HG03378 (cell line): ENCODE data around the gene NBEAL2.

ENCODE experiments used
- ATAC-seq: cut with Tn5 transposase; IDR thresholded peaks from one replicate; pipeline ENCODE4 v1.9.1; 2021; ENCODE audit warnings: mild to moderate bottlenecking, moderate library complexity; ENCODE audit not compliant: unreplicated experiment

NBEAL2 gene, protein sequence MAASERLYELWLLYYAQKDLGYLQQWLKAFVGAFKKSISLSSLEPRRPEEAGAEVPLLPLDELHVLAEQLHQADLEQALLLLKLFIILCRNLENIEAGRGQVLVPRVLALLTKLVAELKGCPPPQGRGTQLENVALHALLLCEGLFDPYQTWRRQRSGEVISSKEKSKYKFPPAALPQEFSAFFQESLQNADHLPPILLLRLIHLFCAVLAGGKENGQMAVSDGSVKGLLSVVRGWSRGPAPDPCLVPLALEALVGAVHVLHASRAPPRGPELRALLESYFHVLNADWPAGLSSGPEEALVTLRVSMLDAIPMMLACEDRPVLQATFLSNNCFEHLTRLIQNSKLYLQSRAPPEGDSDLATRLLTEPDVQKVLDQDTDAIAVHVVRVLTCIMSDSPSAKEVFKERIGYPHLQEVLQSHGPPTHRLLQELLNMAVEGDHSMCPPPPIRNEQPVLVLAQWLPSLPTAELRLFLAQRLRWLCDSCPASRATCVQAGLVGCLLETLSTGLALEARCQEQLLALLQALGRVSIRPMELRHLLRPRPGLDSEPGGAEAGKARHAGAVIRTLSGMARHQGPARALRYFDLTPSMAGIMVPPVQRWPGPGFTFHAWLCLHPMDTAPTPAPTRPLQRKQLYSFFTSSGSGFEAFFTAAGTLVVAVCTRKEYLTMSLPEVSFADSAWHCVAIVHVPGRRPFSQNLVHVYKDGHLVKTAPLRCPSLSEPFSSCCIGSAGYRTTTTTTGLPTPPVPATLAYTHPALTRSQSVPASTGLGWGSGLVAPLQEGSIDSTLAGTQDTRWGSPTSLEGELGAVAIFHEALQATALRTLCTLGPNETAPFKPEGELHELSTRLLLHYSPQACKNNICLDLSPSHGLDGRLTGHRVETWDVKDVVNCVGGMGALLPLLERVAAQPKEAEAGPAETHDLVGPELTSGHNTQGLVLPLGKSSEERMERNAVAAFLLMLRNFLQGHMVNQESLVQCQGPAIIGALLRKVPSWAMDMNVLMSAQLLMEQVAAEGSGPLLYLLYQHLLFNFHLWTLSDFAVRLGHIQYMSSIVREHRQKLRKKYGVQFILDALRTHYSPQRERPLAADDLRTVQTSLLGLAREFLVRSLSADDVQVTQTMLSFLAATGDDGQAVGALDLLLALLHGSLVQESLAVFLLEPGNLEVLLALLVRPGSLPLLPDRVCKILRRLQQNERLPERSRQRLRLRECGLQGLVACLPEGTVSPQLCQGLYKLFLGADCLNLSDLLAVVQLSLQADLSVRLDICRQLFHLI (N-terminal part only)

DNA sequence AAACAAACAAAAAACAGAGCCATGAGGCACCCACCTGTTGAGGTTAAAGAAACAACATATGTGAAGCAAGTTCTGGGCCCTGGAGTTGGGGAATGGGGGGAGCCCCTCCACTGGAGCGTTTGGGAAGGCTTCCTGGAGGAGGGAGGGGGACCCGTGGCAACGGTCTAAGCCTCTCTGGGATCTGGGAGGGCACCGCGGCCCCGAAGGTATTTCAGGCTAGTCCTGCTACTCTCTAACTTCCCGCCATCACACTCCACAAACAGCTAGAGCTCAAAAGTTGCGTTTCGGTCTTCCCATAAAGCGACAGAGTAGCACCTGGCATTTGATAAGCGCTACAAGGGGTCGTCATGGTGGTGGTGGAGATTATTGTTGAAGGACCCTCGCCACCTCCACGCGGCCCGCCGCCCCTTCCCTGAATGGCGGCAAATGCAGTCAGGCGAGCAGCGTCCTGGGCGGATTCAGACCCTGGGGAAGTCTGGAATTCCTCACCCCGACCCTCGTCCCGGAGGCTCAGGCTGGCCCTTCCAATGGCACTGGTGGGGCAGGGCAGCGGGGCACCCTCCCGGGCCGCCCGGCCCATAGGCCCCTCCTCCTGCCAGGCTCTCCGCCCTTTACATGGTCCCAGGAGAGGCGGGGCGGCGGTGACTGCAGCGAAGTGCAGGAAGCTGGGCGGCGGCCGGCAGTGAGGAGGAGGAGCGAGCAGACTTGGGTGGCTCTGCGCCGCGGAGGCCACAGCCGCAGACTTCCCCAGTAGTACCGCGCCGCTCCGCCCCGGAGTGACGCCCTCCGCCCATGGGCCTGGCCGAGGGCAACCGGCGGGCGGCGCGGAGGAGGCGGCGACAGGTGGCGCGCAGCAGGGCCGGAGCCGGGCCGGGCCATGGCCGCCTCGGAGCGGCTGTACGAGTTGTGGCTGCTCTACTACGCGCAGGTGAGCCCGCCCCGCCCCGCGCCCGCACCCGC is at the start of gene NBEAL2:
Gene NBEAL2 (plus strand): TSS at position 682 of the 960 bp plus-strand sequence. CDS start 196 bp downstream, at position 878.
- ATAC-seq, result peak; percentile 46

DNA sequence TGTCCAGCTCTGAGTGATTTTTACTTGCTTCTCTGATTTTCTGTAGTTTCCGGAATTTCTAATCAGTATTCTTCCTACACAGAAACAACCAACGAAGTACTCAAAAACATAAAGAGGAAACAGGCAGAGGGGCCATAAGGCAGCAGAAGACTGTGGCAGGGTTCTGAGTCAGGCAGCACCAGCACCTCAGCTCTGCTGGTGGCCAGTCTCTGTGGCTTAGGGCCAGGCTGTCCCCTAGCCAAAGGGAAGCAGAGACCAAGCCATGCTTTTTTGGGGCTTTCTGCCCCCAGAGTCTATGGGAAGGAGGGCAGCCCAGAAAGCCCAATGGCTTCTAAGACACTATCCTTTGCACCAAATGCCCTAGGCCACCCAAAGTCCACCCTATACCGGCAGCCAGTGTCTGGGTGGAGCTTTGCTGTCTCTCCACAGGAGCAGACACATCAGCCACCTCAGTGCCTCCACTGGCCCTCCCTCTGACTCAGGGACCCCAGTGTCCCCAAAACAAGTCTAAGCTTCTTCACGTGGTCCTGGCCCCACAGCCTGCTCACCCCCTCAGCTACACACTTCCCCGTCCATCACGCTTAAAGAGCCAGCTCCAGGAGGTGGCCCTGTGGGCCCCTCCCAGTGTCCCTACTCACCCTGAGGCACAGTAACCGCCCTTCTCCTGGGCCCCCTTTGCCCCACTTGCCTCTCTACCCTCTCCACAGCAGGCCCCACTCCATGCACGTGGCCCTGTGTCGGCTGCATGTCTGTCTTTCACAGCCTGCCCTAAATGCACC is 49.1 kb upstream of the NBEAL2 start:
- ATAC-seq, result no peak

DNA sequence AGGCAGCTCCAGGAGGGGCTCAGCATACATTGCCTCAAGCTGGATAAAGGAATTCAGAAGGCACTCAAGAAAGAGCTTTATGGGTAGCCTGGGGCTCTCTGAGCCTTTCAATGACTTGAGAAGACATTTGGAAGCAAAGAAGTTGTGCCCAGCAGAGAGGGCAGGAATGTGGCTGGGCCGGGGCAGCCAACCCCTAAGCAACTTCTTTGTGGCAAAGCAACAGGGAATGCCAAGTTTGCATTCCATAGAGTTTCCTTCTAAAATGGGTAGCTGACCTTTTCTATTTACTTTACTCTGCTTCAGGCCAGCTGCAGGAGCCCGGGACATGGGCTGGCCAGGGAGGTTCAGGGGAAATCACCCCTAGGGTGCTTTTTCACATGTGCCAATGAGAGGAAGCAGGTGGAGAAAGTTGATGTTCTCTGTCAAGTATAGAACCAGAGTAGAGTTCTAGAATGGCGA is 48.5 kb upstream of the NBEAL2 start:
- no peak for ATAC-seq

DNA sequence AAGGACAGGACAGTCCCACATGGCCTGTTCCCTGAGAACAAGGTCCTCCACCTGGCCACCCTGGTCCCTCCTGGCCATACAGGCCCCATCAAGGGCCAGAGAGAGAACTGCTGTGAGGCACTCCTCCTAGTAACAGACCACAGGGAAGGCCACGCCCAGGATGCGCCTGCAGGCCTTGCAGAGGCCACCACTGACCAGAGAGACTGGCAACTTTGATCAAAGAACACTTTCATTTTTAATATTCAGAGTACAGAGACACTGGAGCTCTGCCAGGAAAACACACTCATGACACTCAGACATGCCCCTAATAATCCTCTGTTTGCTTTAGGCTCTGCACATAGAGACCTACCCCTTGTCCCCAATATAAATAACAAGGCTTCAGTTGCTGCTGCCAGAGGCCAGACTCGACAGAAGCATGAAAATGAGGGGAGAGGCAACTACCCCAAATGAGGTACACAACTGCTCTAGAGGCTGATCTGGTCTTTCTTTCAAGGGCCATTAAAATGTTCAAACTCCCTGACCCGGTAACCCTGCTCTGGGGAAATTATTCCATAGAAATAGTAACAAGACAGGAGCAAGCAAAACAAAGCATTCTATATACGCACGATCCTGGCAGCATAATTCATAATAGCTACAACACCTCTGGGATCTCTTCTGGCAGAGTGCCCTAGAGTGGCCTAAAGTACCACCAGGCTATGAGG is 47.7 kb upstream of the NBEAL2 start:
- ATAC-seq, result no peak

DNA sequence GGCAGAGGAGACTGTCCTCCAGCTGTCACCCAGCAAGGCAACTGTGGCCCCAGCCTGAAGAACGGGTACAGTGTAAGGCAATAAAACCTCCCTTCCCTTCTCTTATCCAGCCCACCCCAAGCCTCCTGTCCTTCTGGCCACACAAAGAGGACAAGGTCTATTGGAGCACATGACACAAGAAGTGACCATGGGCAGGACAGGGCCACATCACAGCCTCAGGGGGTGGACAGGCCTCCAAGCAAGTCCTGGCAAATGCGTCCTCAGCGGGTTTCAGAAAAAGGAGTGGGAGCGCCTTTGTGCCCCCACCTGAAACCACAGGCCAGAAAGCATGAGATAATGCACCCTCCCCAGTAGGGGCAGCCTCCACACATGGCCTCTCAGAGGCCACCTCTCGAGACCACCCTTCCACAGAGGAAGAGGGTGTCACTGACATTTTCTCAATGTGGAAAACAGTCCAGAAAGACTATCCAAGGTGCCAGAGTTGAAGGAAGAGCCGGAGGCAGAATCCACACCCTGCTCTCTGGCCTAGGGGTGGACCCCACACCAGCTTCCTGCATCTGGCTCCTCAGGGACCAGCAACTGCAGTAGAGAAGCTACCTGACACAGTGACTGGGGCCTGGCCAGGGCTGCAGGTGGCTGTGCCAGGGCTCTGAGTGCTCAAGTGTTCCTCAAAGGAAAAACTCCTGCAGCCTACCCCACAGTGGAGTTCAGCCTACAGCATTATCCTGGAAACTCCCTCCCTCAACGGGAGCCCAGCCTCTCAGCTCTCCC is 46.8 kb upstream of the NBEAL2 start:
- no peak for ATAC-seq

DNA sequence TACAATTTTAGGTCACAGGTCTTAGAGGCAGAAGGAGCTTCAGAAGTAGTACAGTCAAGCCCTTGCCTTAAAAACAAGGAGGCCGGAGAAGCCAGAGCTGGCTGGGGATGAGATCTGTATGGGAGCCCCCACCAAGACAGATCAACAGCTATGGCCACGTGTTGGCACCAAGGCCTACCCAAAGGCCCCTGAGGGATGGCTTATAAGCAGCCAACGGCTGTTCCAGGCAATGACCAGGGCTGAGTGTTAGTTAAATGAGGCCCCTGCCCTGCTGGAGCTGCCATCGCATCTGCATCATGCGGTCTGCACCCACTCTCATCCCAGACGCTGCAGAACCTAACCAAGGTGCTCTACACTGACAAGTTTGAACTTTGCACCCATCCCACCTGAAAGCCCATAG is 46.2 kb upstream of the NBEAL2 start:
- ATAC-seq, result no peak

DNA sequence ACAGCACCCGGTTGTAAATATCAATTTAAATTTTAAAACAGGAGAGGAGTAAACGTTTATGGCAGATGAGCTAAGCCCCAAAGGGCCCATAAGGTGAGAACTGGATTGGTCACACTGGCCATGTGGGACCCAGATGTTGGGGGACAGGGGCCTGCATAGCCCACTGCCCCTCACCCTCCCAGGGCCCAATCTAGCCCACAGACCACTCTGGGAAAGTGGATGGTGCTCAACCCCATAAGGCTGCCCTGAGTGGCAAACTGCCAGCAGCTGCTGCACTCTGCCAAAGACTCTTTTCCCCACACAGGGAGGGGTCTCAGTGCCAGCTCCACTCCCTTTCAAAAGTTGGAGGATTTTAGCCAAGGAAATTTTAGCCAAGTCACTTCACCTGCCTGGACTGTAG is 45.4 kb upstream of the NBEAL2 start:
- ATAC-seq, result no peak

DNA sequence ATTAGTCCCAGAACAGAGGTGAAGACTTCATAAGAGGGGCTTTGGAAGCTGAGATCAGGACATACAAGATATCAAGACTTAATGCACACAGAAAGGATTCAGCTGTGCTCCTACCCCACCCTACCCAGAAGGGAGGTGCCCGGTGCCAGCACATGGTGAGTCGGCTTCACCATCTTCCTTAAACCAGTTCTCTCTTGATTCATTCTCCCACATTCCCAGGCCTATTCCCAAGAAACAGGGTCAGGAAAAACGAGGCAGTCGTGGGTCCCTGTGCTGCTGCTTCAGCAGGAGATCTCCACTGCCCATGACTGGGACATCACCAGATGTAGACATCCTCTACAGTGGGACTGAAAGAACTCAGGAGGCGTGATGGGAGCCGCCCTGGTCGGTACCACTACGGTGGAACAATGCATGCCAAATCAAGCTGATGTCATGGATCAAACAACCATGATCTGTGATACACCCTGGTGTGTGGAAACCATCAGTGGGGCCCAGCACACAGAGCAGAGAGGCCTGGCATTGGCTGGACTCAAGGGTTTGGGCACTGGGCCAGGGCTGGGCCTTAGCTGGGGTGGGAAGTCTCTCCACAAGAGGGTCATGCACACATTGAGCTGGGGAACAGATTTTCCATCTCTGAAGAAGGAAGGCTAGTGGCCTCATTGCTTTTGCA is 44.8 kb upstream of the NBEAL2 start:
- no peak for ATAC-seq

DNA sequence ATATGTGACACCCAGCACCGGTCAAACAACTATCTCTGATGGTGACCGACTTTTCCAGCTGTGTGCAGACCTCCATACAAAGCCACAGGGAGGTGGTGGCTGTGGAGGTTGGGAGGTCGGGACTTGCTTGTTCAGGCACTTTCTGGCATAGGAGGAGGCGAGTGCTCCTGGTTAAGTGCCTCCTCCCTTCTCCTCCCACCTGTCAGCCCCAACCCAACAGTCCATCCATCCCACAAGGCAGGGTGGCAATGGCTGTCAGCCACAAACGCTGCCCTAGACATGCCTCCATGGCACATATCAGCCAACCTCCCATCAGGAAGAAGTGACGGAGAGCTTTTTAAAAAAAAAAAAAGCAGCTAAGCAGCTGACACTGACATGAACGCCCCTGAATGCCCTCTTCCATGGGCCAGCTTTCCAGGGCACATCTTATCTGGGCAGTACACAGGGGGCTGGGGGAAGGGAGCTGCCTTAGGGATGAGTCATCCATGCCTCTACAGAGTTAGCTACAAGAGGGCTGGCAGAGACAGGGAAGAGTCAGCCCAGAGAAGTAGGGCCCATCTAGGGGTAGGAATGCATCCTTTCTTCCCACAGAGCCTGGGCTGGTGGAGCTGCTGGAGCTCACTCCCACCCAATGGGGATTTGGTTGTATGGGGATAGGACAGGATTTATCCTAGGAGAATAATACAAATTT is 44.2 kb upstream of the NBEAL2 start:
- no peak for ATAC-seq

DNA sequence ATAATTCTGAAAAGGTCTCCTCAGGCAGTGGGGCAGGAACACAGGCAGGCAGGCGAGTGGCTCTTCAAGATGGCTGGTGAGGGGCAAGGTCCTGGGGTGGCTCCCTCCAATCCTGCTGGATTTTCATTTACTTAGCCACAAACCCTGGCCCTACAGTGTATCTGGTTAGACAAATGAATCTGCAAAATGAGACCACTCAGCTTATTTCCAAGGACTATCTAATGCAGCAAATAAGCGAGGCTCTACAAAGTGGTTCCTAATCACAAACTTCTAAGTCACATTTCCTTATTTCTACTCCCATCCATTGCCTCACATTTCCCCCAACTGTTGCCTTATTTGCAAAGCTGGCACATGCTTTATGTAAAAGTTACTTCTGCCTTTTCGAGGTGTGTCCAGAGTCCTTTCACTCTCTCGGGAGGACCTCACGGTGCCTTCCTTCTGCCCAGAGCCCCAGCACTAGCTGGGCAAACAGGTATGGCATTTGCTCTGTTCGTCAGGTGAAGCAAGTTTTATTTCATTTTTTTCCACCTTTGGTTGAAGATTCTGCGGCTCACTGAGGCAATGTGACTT is 43.4 kb upstream of the NBEAL2 start:
- no peak for ATAC-seq

DNA sequence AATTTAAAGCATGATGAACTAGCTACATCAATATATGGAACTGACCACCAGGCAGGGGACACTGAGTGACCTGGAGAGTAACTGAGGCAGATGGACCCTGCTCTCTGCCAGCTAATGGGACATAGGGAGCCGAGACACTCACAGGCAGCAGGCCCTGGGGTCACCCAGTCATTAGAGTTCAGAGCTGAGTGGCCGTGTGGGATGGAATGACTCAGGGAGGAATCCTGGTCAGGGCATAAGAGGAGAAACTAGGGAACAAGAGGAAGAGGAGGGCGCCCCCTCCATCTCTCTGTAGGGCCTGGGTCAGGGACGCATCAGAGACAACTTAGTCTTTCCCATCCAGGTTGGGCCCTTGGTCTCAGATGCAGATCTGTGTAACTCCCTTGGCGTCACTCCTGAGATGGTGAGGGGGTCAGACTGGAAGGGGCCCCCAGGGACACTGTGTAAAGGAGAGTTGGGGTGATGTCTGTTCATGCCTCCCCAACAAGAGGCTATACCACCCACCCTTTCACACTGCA is 42.7 kb upstream of the NBEAL2 start:
- ATAC-seq, result no peak

DNA sequence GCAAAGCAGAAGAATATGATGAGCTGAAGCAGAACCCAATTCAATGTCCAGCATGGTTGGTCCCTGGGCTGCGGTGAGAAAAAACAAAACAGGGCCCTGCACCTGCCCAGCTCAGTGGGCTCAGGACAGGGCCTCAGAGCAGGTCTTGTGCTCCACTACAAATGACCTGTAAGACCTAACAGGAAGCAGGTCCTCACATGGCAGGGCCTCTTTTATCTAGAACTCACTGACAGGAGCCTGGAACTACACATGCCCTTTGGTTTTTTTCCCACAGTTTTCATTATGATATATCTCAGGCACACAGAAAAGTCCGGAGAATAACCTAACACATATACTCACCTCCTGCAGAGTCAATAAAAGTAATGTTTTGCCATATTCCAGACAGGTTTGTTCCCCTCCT is 41.3 kb upstream of the NBEAL2 start:
- no peak for ATAC-seq

DNA sequence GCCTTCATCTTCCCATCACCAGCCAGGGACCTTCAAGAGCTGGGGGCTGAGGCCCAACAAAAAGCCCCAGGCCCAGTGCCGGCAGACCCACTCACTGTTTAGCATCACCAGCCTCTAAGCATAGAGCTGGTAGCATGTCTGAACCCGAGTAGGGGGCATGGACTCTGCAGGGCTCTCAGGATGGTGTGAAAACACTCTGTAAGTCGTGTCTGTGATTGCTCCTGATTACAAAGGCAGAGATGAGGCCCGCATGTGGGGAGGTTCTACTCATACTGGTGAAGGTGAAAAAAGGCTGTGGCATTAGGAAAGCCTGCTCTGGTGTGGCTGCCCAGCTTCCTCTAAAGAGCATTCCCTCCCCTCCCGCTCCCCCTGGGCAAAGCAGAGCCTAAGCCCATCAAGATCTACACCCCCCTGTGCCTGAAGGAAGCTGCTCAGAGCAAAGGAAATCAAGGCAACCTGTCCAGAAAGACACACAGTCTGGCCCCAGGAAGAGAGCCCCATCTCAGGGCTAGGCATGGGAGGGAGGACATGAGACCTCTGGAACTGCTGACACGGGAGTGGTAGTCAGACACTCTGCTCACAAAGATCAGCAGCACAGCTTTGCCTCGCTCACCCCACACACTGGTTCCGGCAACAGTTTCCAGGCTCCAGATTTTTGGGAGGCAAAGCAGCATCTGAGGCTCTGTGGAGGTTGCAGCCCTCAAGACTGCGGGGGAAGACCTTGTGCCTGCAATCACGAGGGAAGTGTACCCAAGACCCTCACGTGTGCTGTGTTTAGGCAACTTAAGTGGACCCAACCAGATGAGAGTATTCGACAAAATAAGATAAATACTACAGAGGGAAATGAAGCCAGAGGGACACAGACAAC is 39.7 kb upstream of the NBEAL2 start:
- no peak for ATAC-seq

DNA sequence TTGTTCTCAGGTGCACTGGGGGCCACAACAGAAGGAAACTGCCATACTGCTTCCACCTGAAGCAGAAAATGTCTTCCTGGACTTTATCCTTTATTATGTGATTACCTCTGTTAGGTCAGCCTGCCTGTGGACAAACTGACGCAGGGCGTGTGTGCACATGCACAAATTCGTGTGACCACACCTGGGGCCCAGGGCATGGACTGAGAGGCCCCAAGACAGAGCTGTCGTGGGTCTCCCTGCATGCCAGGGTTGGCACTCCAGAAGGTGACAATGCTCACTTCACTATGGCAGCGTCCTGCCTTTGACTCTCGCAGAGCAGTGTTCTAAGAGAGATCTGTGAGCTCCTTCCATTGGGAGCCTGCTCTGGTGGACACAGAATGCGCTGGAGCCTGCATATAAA is 37.4 kb upstream of the NBEAL2 start:
- ATAC-seq, result no peak
